Measurements from ENCODE around the gene NOTUM.
"Not testable (repeated sequence)": the region's sequence is repeated elsewhere in the genome, so short reads cannot be mapped to it uniquely, and the experiment has no call there.

The NOTUM gene

GRCh38 chr17:81923302-81924260 is 37.4 kb downstream of the NOTUM start:
- no peak for DNase-seq (ENCODE audit: low read depth)

GRCh38 chr17:81922566-81923301 is 38.3 kb downstream of the NOTUM start:
- DNase-seq (ENCODE audit: low read depth): no peak

GRCh38 chr17:81921996-81922565 is 38.9 kb downstream of the NOTUM start:
- no peak for DNase-seq (ENCODE audit: low read depth)

- DNase-seq (ENCODE audit: low read depth): no peak
Observed at GRCh38 chr17:81921537-81921862, 39.5 kb downstream of the NOTUM start.

GRCh38 chr17:81920612-81921536 is 40.1 kb downstream of the NOTUM start:
- DNase-seq (ENCODE audit: low read depth): no peak

- DNase-seq (ENCODE audit: low read depth): no peak
Observed at GRCh38 chr17:81918832-81919545, 42.0 kb downstream of the NOTUM start.

- DNase-seq (ENCODE audit: low read depth): not testable (repeated sequence)
Observed at GRCh38 chr17:81918333-81918669, 42.7 kb downstream of the NOTUM start.

- no peak for DNase-seq (ENCODE audit: low read depth)
Observed at GRCh38 chr17:81917565-81918332, 43.2 kb downstream of the NOTUM start, which contains the start of gene SIRT7. Gene SIRT7 (minus strand): TSS chr17:81918176. CDS start chr17:81918131, 45 bp downstream.

- DNase-seq (ENCODE audit: low read depth): no peak
Observed at GRCh38 chr17:81916234-81917001, 44.6 kb downstream of the NOTUM start.

GRCh38 chr17:81915331-81915730 is 45.7 kb downstream of the NOTUM start:
- DNase-seq (ENCODE audit: low read depth): no peak

- no peak for DNase-seq (ENCODE audit: low read depth)
Observed at GRCh38 chr17:81914103-81914850, 46.7 kb downstream of the NOTUM start.

- DNase-seq (ENCODE audit: low read depth): no peak
Observed at GRCh38 chr17:81913394-81914102, 47.4 kb downstream of the NOTUM start.

- DNase-seq (ENCODE audit: low read depth): no peak
Observed at GRCh38 chr17:81912441-81913309, 48.3 kb downstream of the NOTUM start.

GRCh38 chr17:81911969-81912368 is 49.0 kb downstream of the NOTUM start:
- no peak for DNase-seq (ENCODE audit: low read depth)

GRCh38 chr17:81911277-81911961 is 49.6 kb downstream of the NOTUM start, which contains the start of gene PCYT2:
Gene PCYT2 (minus strand): TSS chr17:81911399. CDS start chr17:81911355, 44 bp downstream.
- DNase-seq (ENCODE audit: low read depth): no peak

GRCh38 chr17:81910840-81911276 is 50.1 kb downstream of the NOTUM start:
- no peak for DNase-seq (ENCODE audit: low read depth)
